Right lobe of liver (tissue), 6 donors: ENCODE measurements around the gene SNPH. TPM values are rescaled to one million over a fixed set of nuclear protein-coding genes. Genes with fewer than 3 reads are reported as not detected.

Experiments
- ATAC-seq, 4 donors: fragments of 200-7000 bp; cut with Tn5 transposase; one replicate each; pipeline ENCODE4 v1.9.1; 2020; ENCODE audit warnings: mild to moderate bottlenecking in 4 of 4, moderate library complexity in 4 of 4
- DNase-seq, 3 donors: peaks; one replicate each; pipeline ENCODE4 v3.0.0-alpha.2; 2020
- H3K27ac ChIP-seq, 3 donors: fragments of 200-600 bp; one replicate each; pipeline ENCODE4 v1.8.0; 2022
- H3K27me3 ChIP-seq, 2 donors: fragments of 200-600 bp; one replicate each; pipeline ENCODE4 v1.8.0; 2022
- H3K36me3 ChIP-seq, 4 donors: fragments of 200-600 bp; sonication (generic) in 1 of 4; one replicate each; pipeline versions ENCODE4 v1.5.1 to v1.8.0; 2017 to 2022; ENCODE audit warnings: control low read depth in 1 of 4
- H3K4me1 ChIP-seq, 4 donors: fragments of 200-600 bp; sonication (generic) in 1 of 4; one replicate each; pipeline versions ENCODE4 v1.5.1 to v1.8.0; 2017 to 2022; ENCODE audit warnings: control low read depth in 1 of 4
- H3K4me3 ChIP-seq, 3 donors: fragments of 200-600 bp; one replicate each; pipeline ENCODE4 v1.8.0; 2022
- H3K9me3 ChIP-seq, 4 donors: fragments of 200-600 bp; sonication (generic) in 1 of 4; one replicate each; pipeline versions ENCODE4 v1.5.1 to v1.8.0; 2017 to 2022; ENCODE audit warnings: control low read depth in 1 of 4
- POLR2A ChIP-seq: fragments of 450-650 bp; IDR thresholded peaks from one replicate; pipeline ENCODE4 v1.6.1; 2017; ENCODE audit warnings: antibody characterized with exemption, mild to moderate bottlenecking
- WGBS: methylation state at CpG from one replicate; pipeline ENCODE4 v1.1.6; 2018; ENCODE audit warnings: low coverage, low lambda C conversion rate; ENCODE audit not compliant: insufficient coverage; ENCODE audit errors: missing lambda C conversion rate; 5-methylcytosine and 5-hydroxymethylcytosine counted together
- intact Hi-C, 2 donors: fragments of 100-400 bp; cut with DNase I; formaldehyde crosslinking; loops; one replicate each; pipeline versions ENCODE4 v1.11.2 to v1.14.1; 2022
- total RNA-seq, 6 experiments: library from RNA; depleted of rRNA in 2 of 6; stranded (reverse); fragments of >200 nt in 2 of 6; fragmentation: NEBNext Ultra II Directional in 3 of 6; extraction: Animal tissue kit (Norgen Biotek cat#: 25700) in 3 of 6; gene quantifications; one replicate each; pipeline versions ENCODE4 v1.1.0 to v1.2.4, GENCODE V29; 2016 to 2023
- TF ChIP-seq, protein P1 (sequence below), 4 donors: fragments of 200-600 bp in 3 of 4; fragments of 450-650 bp in 1 of 4; IDR thresholded peaks; one replicate each; pipeline versions ENCODE4 v1.5.1 to v1.8.0; 2016 to 2022; ENCODE audit warnings: antibody characterized with exemption in 4 of 4, mild to moderate bottlenecking in 2 of 4
- donor health status: DM: no; HTN: yes; CAD: no.
- donor health status: DM: no; HTN: no; CAD: no.
- donor health status: DM: no; HTN: no; CAD: no.
- donor health status: DM: no; HTN: yes; CAD: no.
- donor health status: DM: no; HTN: yes; CAD: no.

The SNPH gene
- total RNA-seq, 6 experiments from 2014 or later = 0.11 to 0.61 (median 0.12) TPM

DNA sequence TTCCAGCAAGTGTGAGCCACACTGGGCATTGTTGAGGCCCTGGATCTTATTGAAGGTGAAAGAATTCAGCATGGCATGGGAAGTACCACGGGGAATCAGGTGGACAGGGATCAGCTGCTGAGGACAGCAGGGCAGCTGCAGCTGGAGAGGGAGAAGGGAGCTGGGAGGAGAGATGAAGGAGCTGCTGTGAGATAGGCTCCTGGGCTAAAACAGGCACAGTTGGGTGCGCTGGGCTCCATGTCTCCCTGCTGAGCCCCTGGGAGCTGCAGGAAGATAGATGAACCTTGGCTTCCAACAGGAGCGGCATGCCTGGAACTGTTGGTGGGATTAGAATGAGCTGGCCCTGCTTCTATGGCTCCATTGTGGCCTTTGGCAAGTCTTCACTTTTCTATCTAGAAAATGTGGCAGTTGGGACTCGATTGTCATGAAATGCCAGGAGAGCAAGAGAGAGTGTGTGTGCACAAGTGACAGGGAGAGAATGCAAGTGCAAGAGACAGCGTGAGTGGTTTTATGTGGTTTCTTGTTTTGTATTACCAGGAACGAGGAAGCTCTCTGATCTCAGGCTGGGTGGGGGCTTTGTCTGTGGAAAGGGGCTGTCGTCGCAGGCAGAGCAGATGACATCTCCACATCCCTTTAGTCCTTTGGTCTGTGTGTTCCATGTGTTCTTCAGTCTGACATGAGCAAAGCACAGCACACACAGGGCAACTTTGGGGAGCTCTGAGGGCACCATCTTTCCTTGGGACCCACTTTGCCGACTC, 20.4 kb downstream of the SNPH start:
- Histone ChIP-seq H3K27me3 (no peaks in the 10 kb centered on the region), H3K27ac (no peak overlapping the region), H3K36me3 (no peaks in the 10 kb centered on the region), H3K4me1 (peaks cover 0 to 5% (median 0%) of the 10 kb centered on the region in 4 donors), H3K9me3 (no peaks in the 10 kb centered on the region), H3K4me3 (no peak overlapping the region)
- DNase-seq (no peak), ATAC-seq (no peak)
- intact Hi-C loops = no loop called here
- 71% methylated on average over 6 of the region's 9 CpGs for WGBS
- TF ChIP-seq, protein P1, sequence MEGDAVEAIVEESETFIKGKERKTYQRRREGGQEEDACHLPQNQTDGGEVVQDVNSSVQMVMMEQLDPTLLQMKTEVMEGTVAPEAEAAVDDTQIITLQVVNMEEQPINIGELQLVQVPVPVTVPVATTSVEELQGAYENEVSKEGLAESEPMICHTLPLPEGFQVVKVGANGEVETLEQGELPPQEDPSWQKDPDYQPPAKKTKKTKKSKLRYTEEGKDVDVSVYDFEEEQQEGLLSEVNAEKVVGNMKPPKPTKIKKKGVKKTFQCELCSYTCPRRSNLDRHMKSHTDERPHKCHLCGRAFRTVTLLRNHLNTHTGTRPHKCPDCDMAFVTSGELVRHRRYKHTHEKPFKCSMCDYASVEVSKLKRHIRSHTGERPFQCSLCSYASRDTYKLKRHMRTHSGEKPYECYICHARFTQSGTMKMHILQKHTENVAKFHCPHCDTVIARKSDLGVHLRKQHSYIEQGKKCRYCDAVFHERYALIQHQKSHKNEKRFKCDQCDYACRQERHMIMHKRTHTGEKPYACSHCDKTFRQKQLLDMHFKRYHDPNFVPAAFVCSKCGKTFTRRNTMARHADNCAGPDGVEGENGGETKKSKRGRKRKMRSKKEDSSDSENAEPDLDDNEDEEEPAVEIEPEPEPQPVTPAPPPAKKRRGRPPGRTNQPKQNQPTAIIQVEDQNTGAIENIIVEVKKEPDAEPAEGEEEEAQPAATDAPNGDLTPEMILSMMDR (IDR thresholded peaks at IDR 0.05) = no peak
- no peak for TF ChIP-seq POLR2A

DNA sequence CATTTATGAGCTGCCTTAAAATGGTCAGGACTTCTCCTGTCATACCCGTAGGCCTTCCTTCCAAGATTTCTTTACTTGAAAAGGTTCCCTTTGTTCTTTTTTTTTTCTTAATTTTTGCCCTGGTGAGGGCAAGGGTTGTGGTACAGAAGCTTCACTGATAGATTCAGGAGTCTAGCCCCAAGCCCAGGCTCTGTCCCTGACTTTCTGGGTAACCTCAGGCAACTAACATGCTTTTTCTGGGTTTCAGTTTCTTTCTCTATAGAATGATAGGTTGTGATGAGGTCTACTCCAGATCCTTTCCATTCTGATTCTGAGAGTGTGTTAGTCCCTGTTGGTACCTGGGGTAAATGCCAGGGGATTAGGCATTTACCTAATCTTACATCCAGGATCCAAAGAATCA, 21.2 kb downstream of the SNPH start:
- Histone ChIP-seq H3K4me3 (no peak overlapping the region), H3K9me3 (no peaks in the 10 kb centered on the region), H3K27ac (no peak overlapping the region), H3K4me1 (no peaks in the 10 kb centered on the region), H3K36me3 (no peaks in the 10 kb centered on the region), H3K27me3 (no peaks in the 10 kb centered on the region)
- no peak for ATAC-seq
- intact Hi-C loops = no loop called here
- DNase-seq = no peak
- 75% methylated on average over 1 of the region's 1 CpG for WGBS
- TF ChIP-seq POLR2A = no peak
- TF ChIP-seq, protein P1 (IDR thresholded peaks at IDR 0.05) = no peak

DNA sequence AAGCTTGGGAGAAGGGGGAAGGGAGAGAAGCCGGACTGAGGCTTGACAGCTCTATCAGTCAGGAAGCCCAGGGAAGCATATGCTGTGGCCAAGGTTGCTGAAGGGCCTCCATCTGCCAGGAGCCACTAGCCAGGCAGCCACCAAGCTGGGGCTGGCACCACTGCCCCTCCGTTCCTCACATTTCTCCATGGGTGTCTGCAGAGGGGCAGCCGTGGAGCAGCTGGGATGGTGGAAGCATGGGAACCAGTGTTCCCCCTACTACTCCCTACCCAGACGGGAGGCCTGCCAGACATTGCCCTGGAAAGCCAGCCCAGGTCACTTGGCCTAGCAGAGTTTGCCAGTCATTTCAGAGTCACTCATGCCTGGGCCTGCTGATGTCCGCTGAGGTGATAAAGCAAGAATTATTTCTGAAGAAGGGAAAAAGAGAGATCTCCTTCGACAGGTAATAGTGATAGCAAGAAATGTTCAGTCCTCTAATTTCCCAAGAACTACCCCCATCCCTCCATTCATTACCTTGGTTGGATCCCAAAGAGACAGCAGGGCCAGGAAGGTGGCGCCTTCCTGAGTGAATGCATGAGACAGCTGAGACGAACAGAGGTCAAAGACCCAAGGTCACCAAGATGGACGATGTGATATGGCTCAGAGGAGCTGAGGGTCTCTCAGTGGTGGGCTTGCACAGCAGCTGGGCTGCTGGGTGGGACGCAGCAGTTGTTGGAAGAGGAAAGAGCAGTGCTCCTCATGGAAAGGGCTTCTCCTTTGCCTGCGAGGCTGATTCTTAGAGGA, 21.9 kb downstream of the SNPH start:
- Histone ChIP-seq H3K4me3 (no peak overlapping the region), H3K27me3 (no peaks in the 10 kb centered on the region), H3K36me3 (no peaks in the 10 kb centered on the region), H3K9me3 (no peaks in the 10 kb centered on the region), H3K4me1 (no peaks in the 10 kb centered on the region), H3K27ac (no peak overlapping the region)
- ATAC-seq (no peak), DNase-seq (no peak)
- 68% methylated on average over 7 of the region's 11 CpGs for WGBS
- intact Hi-C loops = no loop called here
- TF ChIP-seq POLR2A = no peak
- TF ChIP-seq, protein P1 (IDR thresholded peaks at IDR 0.05) = no peak

DNA sequence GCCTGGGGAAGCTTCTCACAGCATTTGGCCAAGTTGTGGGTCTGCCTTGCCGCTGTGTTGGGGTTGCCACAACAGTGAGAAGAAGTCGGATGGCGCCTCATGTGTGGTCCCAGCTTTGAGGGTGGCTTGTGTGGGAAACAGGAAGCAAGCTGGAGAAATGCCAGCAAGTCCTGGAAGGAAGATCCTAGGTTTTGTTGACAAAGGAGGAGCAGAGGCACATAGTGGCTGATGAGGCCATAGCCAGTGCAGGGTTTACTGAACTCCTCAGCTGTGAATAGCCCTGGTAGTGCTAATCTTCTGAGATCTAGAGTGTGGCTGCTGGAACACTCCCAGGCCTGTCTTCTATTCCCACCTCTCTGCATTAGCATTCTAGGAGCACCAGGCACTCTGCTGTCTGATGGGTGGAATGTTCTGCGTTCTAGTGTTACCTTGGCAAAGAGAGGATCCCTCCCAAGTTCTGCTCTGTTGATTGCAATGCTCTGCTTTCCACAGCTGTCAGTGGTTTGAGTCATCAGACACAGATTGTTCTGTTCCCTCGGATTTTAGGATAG, 25.2 kb downstream of the SNPH start:
- H3K27ac ChIP-seq = no peak overlapping the region
- H3K4me3 ChIP-seq = no peak overlapping the region
- H3K9me3 ChIP-seq = no peaks in the 10 kb centered on the region
- DNase-seq (no peak), ATAC-seq (peak in 1 of 4 donors; percentile 9)
- no peak for TF ChIP-seq POLR2A
- TF ChIP-seq, protein P1 (IDR thresholded peaks at IDR 0.05) = no peak
- intact Hi-C loops = no loop called here
- WGBS = 17% methylated on average over 1 of the region's 5 CpGs
- no peaks in the 10 kb centered on the region for H3K4me1 ChIP-seq
- no peaks in the 10 kb centered on the region for H3K36me3 ChIP-seq
- no peaks in the 10 kb centered on the region for H3K27me3 ChIP-seq
